GM12878 (cell line): Measurements from ENCODE around the gene STMP1.

Experiments used
- CTCF ChIP-seq, 3 experiments: IDR thresholded peaks in 2 of 3; conservative IDR thresholded peaks in 1 of 3; 2 replicates each; pipeline ENCODE4 v1.5.1; 2011; ENCODE audit warnings: low read depth in 3 of 3, low read length in 3 of 3, mild to moderate bottlenecking in 3 of 3, control low read depth in 2 of 3, moderate library complexity in 2 of 3, inconsistent platforms in 1 of 3, mixed read lengths in 1 of 3; ENCODE audit not compliant: control insufficient read depth in 2 of 3, insufficient read depth in 1 of 3; ENCODE audit errors: extremely low read depth in 1 of 3
- KAT2A ChIP-seq: conservative IDR thresholded peaks from 2 replicates; pipeline ENCODE4 v1.6.1; 2011; ENCODE audit warnings: low read depth, low read length; ENCODE audit not compliant: control insufficient read depth
- MEF2A ChIP-seq: IDR thresholded peaks from 2 replicates; pipeline ENCODE4 v1.6.1; 2011; ENCODE audit warnings: low read depth, mild to moderate bottlenecking, low read length, moderate library complexity; ENCODE audit not compliant: insufficient read depth
- RCOR1 ChIP-seq: conservative IDR thresholded peaks from 2 replicates; pipeline ENCODE4 v1.6.1; 2012; ENCODE audit warnings: low read depth, low read length, improper control_type of control experiment
- TBL1XR1 ChIP-seq: IDR thresholded peaks from 2 replicates; pipeline ENCODE4 v1.6.1; 2012; ENCODE audit warnings: low read depth, low read length, improper control_type of control experiment
- ZNF207 ChIP-seq: fragments of 450-650 bp; IDR thresholded peaks from 2 replicates; pipeline ENCODE4 v1.6.1; 2014; ENCODE audit warnings: antibody characterized with exemption, mild to moderate bottlenecking, borderline replicate concordance
- ZNF24 ChIP-seq: fragments of 450-650 bp; IDR thresholded peaks from 2 replicates; pipeline ENCODE4 v1.6.1; 2017; ENCODE audit warnings: antibody characterized with exemption, mild to moderate bottlenecking

- TF ChIP-seq TBL1XR1, result no peak
- no peak for TF ChIP-seq CTCF (IDR thresholded peaks at IDR 0.05 in 2 of 3, conservative IDR thresholded peaks at IDR 0.05 in 1 of 3; ENCODE audit: control insufficient read depth in 2 of 3, extremely low read depth in 1 of 3, insufficient read depth in 1 of 3, low read depth in 3 of 3, low read length in 3 of 3)
- no peak for TF ChIP-seq ZNF207
- no peak for TF ChIP-seq RCOR1
- TF ChIP-seq KAT2A, result no peak
- TF ChIP-seq MEF2A, result no peak
- no peak for TF ChIP-seq ZNF24
Measured at GRCh38 chr7:135666156-135666555, 3.8 kb downstream of the STMP1 start.
